Stimulated activated CD4-positive, alpha-beta T cell treated with anti-CD3 and anti-CD28 coated beads, TNF-alpha, amount 100 ng/mL, for 1 hour (primary cell): ENCODE results near the gene PCSK7.
"Not testable (repeated sequence)": the region's sequence is repeated elsewhere in the genome, so short reads cannot be mapped to it uniquely, and the experiment has no call there.

Experiments used
- DNase-seq, 3 donors: peaks; one replicate each; pipeline ENCODE4 v3.0.0-alpha.2; 2020; ENCODE audit warnings: low read depth in 3 of 3, low spot score in 1 of 3

PCSK7 gene

DNA sequence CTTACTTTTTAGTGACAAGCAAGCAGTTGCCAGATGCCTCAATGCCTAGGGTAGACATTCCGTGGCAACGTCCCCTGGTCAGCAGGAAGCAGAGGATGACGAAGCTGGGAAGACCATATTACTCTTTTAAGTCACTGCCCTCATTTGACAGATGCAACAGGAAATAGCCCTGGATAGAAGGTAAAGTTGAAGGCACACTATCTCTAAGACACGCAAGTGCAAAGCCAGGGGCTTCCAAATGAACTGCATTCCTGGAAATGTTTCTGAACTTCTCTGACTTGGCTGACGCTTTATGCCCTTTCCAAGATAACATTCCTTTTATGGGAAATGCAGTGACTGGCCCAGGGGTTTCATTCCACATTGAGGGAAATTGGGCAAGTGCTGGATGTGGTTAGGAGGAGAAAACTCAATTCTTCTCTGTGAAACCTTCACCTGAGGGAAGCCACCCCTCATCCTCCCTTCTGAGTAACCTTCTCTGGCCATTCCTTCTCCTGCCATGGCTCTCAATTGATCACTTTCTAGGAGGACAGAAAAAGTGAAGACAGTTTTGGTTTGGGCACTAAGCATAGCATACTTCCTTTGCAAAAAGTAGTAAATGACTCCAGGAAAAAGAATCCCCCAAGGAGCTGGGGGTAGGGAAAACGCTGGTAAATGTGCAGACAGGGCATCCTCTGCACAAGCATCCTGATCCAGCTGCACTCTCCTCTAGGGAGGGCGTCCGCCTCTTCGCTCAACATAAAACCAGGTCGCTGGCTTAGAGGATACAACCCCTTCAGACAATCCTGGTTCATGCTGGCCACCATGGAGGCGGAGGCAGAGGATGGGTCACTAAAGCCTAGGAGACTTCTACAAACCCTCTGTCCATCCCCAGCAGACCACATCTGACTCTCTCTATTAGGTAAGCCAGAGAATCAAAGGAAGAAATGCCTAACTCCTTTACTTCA lies 14.5 kb downstream of the PCSK7 start:
- no peak for DNase-seq

DNA sequence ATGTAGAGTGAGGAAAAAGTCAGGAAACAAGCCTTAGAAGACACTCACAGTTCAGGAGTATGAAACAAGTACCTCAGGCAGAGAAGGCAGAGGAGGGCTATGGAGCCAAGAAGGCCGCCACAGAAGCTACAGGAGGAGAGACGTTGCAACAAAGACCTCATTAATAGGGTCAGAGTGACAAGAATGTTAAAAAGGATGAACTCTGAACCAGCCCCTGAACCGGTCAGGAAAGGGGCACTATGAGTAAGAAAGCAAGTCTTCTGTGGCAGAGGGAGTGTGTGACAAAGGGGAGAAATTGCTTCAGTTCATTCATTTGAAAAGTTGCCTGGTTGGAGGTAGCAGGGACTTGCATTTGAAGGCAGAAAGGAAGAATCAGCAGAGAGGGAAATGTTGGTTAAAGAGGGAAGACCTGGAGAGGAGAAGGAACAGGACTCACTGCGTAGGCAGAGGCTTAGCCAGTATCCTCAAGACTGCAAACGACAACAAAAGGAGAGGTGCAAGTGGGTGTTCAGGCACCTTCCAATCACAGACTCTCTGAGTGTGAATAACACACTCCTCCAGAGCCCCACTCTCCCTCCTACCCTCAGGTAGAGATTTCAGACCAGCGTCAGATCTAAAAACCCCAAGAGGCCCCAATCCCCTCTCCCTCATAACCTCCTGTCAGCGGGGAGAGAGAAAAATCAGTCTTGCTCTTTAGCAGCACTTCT lies 17.3 kb downstream of the PCSK7 start:
- DNase-seq, result no peak

DNA sequence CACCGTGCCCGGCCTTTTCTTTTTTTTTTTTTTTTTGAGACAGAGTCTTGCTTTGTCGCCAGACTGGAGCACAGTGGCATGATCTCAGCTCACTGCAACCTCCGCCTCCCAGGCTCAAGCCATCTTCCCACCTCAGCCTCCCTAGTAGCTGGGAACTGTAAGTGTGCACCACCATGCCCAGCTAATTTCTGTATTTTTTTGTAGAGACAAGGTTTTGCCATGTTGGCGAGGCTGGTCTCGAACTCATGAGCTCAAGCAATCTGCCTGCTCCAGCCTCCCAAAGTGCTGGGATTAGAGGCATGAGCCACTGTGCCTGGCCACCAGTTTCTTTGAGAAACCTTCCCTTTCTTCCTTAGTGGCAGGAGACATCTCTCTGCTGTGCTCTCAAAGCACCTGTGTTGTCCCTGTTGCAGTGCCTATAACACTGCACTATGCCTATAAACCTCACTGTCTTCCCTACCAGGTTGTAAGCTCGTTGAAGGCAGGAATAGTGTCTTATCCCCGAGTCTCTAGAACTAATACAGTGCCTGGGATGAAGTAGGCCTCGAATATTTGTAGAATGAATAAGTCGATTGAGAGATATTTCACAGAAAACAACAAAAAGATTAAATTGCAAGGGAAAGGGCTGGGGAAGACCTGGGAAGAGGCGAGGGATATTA lies 19.0 kb downstream of the PCSK7 start:
- DNase-seq, result no peak

DNA sequence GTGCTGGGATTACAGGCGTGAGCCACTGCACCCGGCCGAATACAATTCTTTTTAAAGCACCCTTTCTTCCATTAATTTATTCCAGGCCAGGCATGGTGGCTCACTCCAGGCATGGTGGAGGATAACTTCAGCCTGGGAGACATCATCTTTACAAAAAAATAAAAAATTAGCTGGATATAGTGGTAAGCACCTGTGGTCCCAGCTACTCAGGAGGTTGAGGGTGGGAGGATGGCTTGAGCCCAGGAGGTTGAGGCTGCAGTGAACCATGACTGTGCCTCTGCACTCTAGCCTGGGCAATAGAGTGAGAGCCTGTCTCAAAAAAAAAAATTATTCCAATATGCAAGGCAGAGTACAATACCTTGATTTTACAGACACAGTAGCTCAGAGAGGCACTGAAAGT lies 21.3 kb downstream of the PCSK7 start:
- no peak for DNase-seq

DNA sequence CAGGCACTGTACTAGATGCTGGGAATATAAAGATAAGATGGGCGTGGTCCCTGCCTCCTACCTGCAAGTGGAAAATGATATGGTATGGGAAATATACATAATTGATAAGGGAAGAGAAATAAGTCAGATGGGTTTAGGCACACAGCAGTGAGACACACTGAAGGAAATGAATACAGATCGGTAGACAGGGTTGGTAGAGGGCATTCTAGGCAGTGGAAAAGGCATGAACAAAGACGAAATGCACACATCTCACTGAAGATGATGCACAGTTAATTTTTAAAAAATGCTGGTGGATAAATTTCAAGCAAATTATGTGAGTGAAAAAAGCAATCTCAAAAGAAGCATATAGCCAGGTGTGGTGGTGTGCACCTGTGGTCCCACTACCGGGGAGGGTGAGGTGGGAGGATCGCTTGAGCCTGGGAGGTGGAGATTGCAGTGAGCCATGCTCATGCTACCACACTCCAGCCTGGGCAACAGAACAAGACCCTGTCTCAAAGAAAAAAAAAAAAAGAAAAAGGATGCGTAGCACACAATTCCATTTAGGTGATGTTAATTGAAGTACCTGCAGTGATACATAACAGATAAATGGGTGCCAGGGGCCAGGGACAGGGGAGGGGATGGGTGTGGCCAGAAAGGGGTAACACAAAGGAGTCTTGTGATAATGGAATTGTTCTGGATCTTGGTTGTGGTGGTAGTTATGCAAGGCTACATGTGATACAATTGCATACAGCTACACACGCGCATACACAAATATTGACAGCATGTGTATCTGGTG lies 22.3 kb downstream of the PCSK7 start:
- DNase-seq, result not testable (repeated sequence)

DNA sequence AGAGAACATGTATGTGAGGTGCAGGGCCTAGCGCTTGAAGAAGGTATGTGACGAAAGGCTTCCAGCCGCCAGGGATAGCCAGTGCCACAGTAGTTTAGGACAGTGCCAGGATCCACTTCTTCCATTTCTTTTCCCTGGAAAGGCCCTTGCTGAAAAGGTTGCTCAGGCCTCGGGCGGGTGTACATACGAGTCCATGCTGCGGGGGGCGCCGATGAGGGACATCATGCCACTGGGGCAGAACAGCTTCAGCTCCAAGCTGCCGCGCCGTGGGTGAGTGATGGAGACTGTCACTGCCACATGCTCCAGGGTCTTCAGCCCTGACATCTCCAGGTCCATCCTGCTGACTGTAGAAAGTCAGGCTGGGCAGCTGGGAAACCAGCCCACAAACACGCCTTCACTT lies 23.2 kb downstream of the PCSK7 start:
- DNase-seq, result not testable (repeated sequence)

DNA sequence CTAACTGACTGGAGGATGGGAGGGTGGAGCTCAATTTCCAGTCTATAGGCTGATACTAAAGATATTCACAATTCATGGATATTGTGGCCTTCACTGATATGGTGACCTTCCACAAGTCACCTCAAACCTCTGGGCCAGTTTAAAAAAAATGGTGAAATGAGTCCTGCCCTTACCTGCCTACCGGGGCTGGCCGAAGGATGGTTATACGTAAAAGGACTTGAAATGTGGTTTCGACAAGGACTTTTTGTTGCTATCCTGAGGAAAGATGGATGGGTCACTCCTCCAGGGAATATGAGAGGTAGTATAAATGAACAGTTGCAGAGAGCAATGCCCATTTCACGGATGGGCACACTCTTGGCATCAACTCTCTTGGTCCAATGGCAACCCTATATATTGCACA lies 24.4 kb downstream of the PCSK7 start:
- not testable (repeated sequence) for DNase-seq

DNA sequence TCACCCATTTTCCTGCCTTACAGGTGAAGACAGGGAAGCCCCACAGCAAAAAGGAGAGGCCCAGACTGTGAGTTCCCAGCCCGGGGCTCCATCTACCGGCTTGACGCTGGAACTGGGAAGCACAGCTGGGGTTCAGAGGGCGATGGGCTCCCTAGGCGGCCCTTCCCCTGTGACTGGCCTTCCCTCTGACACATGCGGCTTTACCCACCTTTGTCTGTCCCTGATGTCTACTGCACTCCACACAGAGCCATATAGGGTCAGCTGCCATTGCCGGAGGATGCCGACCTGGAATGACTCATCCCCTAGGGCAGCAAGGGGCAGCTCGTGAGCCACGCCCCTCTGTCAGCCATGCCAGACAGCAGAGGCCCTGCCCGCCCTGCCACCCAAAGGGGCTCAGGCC lies 25.0 kb downstream of the PCSK7 start:
- not testable (repeated sequence) for DNase-seq

DNA sequence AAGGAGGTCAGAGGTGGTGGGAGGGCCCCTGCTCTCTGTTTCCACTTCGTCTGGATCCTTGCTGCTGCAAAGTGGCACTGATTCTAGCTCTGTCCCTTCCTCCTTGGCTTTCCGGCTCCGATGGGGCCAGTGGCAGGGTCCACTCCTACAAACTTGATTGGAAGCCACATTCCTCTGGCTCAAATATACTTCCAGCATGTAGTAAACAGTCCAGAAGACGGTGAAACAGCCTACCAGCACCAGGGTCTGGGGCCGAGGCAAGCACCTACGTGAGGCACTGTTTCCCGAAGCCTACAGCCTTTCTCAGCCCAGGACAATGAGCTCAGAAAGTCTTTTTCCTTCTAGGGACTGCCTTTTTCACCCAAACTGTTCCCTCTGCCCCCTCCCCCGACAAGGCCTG lies 25.8 kb downstream of the PCSK7 start:
- DNase-seq, result not testable (repeated sequence)

DNA sequence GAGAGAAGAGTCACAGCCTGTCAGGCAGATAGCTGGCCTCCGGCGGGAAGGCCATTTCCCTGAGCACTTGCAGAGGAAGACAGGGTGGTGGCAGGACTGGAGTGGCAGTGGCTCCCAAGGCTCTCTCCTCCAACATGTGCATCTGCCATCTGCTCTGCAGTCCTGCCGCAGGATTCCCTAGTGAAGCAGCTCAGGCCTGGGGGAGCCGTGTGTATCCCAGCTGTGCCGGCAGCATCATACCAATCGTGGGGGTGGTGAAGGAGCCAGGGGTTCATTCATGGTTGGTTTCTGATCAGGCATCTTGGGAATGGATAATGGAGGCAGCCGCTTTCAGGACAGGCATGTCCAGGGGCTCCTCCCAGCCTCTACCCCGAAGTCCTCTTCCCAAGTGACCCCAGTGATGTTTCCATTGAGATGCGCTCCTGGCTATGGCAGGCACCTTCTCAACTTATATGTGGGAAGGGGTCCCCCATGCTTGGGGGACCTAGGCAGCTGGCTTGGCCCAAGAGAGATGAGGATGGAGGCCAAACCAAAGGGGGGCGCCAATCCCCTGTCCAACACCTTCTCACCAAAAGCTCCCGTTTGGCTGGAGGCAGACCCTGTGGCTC lies 26.6 kb downstream of the PCSK7 start:
- DNase-seq, result no peak

DNA sequence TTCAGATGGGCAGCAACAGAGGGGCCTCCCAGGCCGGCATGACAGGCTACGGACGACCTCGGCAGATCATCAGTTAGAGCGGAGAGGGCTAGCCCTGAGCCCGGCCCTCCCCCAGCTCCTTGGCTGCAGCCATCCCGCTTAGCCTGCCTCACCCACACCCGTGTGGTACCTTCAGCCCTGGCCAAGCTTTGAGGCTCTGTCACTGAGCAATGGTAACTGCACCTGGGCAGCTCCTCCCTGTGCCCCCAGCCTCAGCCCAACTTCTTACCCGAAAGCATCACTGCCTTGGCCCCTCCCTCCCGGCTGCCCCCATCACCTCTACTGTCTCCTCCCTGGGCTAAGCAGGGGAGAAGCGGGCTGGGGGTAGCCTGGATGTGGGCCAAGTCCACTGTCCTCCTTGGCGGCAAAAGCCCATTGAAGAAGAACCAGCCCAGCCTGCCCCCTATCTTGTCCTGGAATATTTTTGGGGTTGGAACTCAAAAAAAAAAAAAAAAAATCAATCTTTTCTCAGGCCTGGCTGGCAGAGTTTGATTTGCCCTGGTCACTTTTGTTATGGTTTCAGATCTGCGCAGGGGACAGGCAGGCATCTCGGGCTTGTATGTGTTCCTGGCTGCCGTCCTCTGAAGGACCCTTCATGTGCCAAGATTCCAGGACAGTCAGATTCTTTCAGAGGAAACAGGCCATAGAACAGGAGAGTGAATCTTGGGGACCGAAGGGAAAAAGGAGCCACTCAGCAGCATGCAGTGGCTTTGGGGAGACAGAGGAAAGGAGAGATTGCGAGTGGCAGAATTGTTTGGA lies 27.4 kb downstream of the PCSK7 start:
- no peak for DNase-seq

DNA sequence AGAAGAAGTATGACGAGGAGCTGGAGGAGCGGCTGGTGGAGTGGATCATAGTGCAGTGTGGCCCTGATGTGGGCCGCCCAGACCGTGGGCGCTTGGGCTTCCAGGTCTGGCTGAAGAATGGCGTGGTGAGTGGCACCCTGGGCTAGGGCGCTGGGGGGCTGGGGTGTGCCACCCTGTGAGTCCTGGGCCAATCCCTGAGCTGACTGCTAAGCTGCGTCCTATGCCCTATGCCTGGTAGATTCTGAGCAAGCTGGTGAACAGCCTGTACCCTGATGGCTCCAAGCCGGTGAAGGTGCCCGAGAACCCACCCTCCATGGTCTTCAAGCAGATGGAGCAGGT lies 28.8 kb downstream of the PCSK7 start:
- DNase-seq, result no peak

DNA sequence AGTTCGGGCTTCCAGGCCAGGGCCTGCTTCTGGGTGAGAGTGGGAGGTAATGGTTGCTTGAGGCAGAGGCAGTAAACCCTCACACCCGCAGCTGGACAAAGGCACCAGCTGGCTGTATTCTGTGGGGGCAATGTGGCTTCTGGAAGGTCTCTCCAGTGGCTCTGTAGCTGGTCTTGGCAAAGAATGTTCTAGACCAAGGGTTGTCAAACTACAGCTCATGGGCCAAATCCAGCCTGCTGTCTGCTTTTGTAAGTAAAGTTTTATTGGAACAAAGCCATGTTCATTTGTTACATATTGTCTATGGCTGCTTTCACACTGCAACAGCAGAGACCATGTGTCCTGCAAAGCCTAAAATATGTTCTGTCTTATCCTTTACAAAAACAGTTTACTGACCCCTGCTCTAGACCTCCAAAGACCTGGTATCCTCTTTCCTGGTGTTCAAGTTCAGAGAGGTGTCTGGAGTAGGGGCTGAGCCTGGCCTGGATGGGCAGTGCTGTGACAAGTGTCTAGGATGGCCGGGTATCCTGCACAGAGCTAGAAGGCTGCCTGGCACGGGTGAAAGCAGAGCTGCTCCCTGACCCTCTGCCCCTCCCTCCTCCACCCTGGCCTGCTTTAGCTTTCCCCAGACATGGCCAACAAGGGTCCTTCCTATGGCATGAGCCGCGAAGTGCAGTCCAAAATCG lies 29.3 kb downstream of the PCSK7 start:
- no peak for DNase-seq

DNA sequence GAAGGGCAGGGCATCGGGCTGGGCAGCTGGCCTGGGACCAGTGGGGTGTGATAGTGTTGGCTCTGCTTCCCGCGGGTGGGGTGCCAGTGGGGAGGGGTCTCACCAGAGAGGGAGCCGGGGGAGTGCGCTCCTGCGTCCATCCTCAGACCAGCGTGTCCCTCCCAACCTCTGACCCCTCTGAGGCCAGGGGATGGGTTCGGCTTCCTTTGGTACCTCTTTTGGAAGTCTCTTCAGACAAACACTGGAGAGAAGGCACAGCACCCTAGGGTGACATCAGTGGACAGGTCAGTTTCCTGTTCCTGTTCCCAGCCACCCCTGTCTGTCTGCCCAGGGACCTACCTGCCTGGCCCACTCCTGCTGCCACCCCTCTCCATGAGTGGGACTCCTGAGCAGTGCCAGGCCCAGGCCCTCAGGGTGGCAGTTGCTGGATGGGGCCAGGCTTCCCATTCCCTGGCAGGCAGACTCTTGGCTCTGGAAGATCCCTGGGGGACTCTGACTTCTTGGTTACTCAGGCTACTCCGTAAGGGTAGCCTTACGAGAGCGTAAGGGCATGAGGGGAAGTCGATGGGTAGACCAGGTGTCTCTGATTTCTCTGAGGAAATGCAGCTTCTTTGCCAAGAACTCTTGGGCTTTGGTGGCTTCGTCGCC lies 30.1 kb downstream of the PCSK7 start:
- DNase-seq, result no peak

DNA sequence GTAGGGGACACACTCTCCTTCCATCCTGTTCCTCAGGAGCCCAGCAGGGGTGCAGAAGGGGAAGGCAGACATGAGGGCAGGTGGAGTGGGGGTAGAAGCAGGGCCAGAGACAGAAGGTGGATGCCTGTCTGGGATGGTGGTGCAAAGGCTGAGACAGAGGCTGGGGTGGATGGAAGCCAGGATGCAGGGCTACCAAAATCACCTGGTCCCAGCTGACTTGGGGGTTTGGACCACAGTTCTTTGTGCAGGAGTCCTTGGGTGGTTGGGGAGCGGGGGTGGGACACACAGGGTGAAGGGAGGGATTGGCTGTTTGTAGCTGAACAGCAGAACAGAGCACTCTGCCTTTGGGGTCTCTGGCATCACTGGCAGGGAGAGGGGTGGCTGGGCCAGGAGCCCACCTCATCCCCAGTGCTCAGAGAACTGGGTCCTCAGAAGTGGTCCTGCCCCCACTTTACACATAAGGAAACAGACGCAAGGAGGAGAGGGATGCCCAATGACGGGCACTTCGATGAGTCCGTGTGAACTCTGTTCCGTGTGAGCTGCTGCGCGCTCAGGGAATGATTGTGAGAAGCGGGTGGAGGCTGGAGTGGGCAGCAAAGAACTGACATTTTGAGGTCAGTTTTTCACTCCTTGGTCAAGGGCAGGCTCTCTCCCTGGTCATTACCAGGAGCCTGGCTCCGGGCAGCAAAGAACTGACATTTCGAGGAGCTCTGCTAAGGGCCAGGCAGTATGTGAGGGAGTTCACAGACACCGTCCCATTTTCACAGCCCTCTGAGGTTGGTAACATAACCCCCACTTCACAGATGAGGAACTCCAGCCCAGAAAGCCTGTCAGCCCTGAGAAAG lies 30.8 kb downstream of the PCSK7 start:
- DNase-seq, result no peak

DNA sequence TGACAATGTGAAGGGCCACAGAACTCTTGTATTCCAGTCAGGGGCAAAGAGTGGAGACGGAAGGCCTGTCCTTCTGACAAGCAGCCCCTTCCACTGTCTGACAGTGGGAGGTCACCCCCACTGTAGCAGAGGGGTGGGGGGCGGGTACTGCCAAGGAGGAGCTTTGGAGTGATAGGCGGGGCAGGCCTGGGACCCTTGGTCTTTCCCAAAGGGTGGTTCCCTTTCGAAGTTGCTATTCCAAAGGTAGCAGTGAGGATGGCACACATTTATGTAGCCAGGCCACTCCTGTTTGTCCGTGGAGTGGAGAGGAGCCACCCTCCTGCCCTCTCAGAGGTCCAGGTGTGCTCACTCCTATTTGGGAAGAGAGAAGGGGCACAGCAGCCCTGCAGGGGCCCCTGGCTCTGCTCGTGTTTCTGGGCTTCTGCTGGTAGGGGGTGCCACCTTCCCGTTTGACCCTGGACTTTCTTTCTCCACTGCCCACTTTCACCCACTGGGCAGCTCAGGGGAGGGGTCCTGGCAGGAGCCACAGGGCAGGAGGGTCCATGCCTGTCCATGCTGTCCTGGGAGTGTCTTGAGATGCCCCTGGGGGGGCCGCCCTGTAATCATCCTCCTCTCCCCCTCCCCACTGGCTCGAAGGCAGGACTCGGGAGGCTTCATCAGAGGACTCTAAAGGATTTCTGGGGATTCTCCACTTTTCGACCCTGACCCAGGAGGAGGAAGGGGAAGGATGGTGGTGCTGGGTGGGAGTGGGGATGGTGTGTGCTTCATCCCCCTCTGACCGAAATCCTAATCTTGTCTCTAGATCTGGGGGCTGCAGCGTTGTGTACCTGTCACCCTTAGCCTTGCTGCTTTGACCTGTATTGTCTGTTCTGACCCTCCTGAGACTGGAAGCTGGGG lies 31.7 kb downstream of the PCSK7 start:
- no peak for DNase-seq
